Large intestine (tissue), 1 donor: Measurements from ENCODE around the gene OR56B1. TPM values are rescaled to one million over a fixed set of nuclear protein-coding genes. Genes with fewer than 3 reads are reported as not detected.

Experiments used
- polyA plus RNA-seq: library from polyadenylated mRNA; unstranded; fragments of 120-200 nt; gene quantifications from one replicate; pipeline ENCODE4 v1.2.1, GENCODE V29; 2013

The OR56B1 gene
- polyA plus RNA-seq, 1 donor = not detected

Other genes starting within 250 kb of the OR56B1 start
- not detected for gene OR52D1, start 247.8 kb upstream of the OR56B1 start, polyA plus RNA-seq
- not detected for gene UBQLN3, start 226.5 kb upstream of the OR56B1 start, polyA plus RNA-seq
- 0.70 TPM for gene UBQLNL, start 219.7 kb upstream of the OR56B1 start, polyA plus RNA-seq
- not detected for gene OR52H1, start 187.9 kb upstream of the OR56B1 start, polyA plus RNA-seq
- not detected for gene OR52B6, start 155.6 kb upstream of the OR56B1 start, polyA plus RNA-seq
- gene TRIM6, start 139.8 kb upstream of the OR56B1 start, polyA plus RNA-seq = 2.6 TPM
- gene TRIM34, start 111.4 kb upstream of the OR56B1 start, polyA plus RNA-seq = 11.6 TPM
- 23.9 TPM for gene TRIM5, start 51.4 kb upstream of the OR56B1 start, polyA plus RNA-seq
- 15.2 TPM for gene TRIM22, start 46.7 kb upstream of the OR56B1 start, polyA plus RNA-seq
- gene OR52N4, start 17.8 kb downstream of the OR56B1 start, polyA plus RNA-seq = 0.04 TPM
- not detected for gene OR52N5, start 46.9 kb downstream of the OR56B1 start, polyA plus RNA-seq
- not detected for gene OR52N1, start 54.8 kb downstream of the OR56B1 start, polyA plus RNA-seq
- not detected for gene OR52N2, start 72.5 kb downstream of the OR56B1 start, polyA plus RNA-seq
- not detected for gene OR52E6, start 105.4 kb downstream of the OR56B1 start, polyA plus RNA-seq
- gene OR52E8, start 121.2 kb downstream of the OR56B1 start, polyA plus RNA-seq = not detected
- not detected for gene OR52E4, start 144.2 kb downstream of the OR56B1 start, polyA plus RNA-seq
- not detected for gene OR52E5, start 156.8 kb downstream of the OR56B1 start, polyA plus RNA-seq
- gene OR56A3, start 205.8 kb downstream of the OR56B1 start, polyA plus RNA-seq = not detected
- not detected for gene OR56A5, start 232.0 kb downstream of the OR56B1 start, polyA plus RNA-seq